IMR-90 (cell line): ENCODE data around the gene CSAD. TPM values are rescaled to one million over a fixed set of nuclear protein-coding genes. Genes with fewer than 3 reads are reported as not detected.
"Not testable (repeated sequence)": the region's sequence is repeated elsewhere in the genome, so short reads cannot be mapped to it uniquely, and the experiment has no call there.

Experiments used
- ATAC-seq: fragments of 200-7000 bp; cut with Tn5 transposase; 2 replicates; pipeline ENCODE4 v1.9.1; 2020; ENCODE audit warnings: low read depth, mild to moderate bottlenecking, moderate library complexity
- BruUV-seq: library from RNA; stranded (reverse); fragments of 400-500 nt; replicated peaks from 2 replicates; lab custom pipeline; 2021; lab: Mats Ljungman, UMichigan
- CTCF ChIA-PET: fragments of 300-600 bp; formaldehyde crosslinking; extraction: SDS; loops from one replicate; lab custom pipeline; 2021; ENCODE audit warnings: antibody characterized with exemption; lab: Yijun Ruan, JAX
- POLR2A ChIA-PET: fragments of 300-600 bp; sonication (Branson Sonifier 250); formaldehyde crosslinking; loops from one replicate; lab custom pipeline; 2022; ENCODE audit warnings: antibody characterized with exemption; ENCODE audit not compliant: unreplicated experiment; lab: Charles Lee
- DNase-seq: peaks from one replicate; pipeline ENCODE4 v3.0.0; 2013
- H2AFZ ChIP-seq: replicated peaks from 2 replicates; pipeline ENCODE3; 2013; ENCODE audit warnings: low read length, mild to moderate bottlenecking; ENCODE audit not compliant: poor library complexity
- H2AK5ac ChIP-seq: 2 replicates; pipeline ENCODE4 v1.6.1; 2013; ENCODE audit warnings: low read depth, low read length, inconsistent platforms
- H2AK9ac ChIP-seq: replicated peaks from 2 replicates; pipeline ENCODE3; 2013; ENCODE audit warnings: mild to moderate bottlenecking, low read depth, low read length, moderate library complexity; ENCODE audit not compliant: poor library complexity
- H2BK120ac ChIP-seq: 2 replicates; pipeline ENCODE4 v1.6.1; 2013; ENCODE audit warnings: low read depth, low read length, inconsistent platforms
- H2BK15ac ChIP-seq: 3 replicates; pipeline ENCODE4 v1.6.1; 2013; ENCODE audit warnings: low read depth, low read length, inconsistent platforms
- H2BK20ac ChIP-seq: 2 replicates; pipeline ENCODE4 v1.6.1; 2013; ENCODE audit warnings: low read depth, mild to moderate bottlenecking, inconsistent platforms, low read length, moderate library complexity
- H2BK5ac ChIP-seq: 2 replicates; pipeline ENCODE4 v1.6.1; 2013; ENCODE audit warnings: mild to moderate bottlenecking, low read depth, low read length, inconsistent platforms; ENCODE audit not compliant: poor library complexity, severe bottlenecking
- H3K14ac ChIP-seq: replicated peaks from 2 replicates; pipeline ENCODE4 v1.6.1; 2013; ENCODE audit warnings: low read depth, low read length, inconsistent platforms
- H3K18ac ChIP-seq: 2 replicates; pipeline ENCODE4 v1.6.1; 2013; ENCODE audit warnings: low read depth, low read length, control low read depth
- H3K23ac ChIP-seq: 2 replicates; pipeline ENCODE4 v1.6.1; 2013; ENCODE audit warnings: low read depth, low read length, inconsistent platforms
- H3K27ac ChIP-seq: 2 replicates; pipeline ENCODE4 v1.5.1; 2013; ENCODE audit warnings: mild to moderate bottlenecking, control low read depth, low read length; ENCODE audit not compliant: insufficient read depth
- H3K27me3 ChIP-seq: 2 replicates; pipeline ENCODE4 v1.6.1; 2013; ENCODE audit warnings: low read length; ENCODE audit not compliant: control insufficient read depth, insufficient read depth
- H3K36me3 ChIP-seq: 2 replicates; pipeline ENCODE4 v1.6.1; 2013; ENCODE audit warnings: low read length, mixed read lengths; ENCODE audit not compliant: control insufficient read depth, insufficient read depth
- H3K4ac ChIP-seq: 2 replicates; pipeline ENCODE4 v1.6.1; 2013; ENCODE audit warnings: low read depth, low read length, inconsistent platforms
- H3K4me1 ChIP-seq: 2 replicates; pipeline ENCODE4 v1.6.1; 2013; ENCODE audit warnings: low read length, mixed read lengths; ENCODE audit not compliant: control insufficient read depth, insufficient read depth
- H3K4me2 ChIP-seq: 2 replicates; pipeline ENCODE4 v1.6.1; 2013; ENCODE audit warnings: low read depth, mild to moderate bottlenecking, control low read depth, low read length, moderate library complexity
- H3K4me3 ChIP-seq: 2 replicates; pipeline ENCODE4 v1.5.1; 2013; ENCODE audit warnings: low read depth, mild to moderate bottlenecking, control low read depth, low read length, moderate library complexity; ENCODE audit not compliant: insufficient read depth
- H3K56ac ChIP-seq: 2 replicates; pipeline ENCODE4 v1.6.1; 2013; ENCODE audit warnings: low read length, inconsistent platforms; ENCODE audit not compliant: insufficient read depth; ENCODE audit errors: extremely low read depth
- H3K79me1 ChIP-seq, 2 experiments: 2 replicates each; pipeline ENCODE4 v1.6.1; 2013; ENCODE audit warnings: low read length in 2 of 2, inconsistent platforms in 1 of 2, low read depth in 1 of 2
- H3K9ac ChIP-seq: 2 replicates; pipeline ENCODE4 v1.6.1; 2013; ENCODE audit warnings: low read depth, low read length, control low read depth
- H3K9me1 ChIP-seq: 2 replicates; pipeline ENCODE4 v1.6.1; 2013; ENCODE audit warnings: low read length, inconsistent platforms; ENCODE audit not compliant: insufficient read depth
- H3K9me3 ChIP-seq: 2 replicates; pipeline ENCODE4 v1.6.1; 2013; ENCODE audit warnings: low read length; ENCODE audit not compliant: control insufficient read depth, insufficient read depth
- H4K20me1 ChIP-seq: 2 replicates; pipeline ENCODE4 v1.6.1; 2013; ENCODE audit warnings: low read length, inconsistent platforms; ENCODE audit not compliant: insufficient read depth
- H4K5ac ChIP-seq: 2 replicates; pipeline ENCODE4 v1.6.1; 2013; ENCODE audit warnings: mild to moderate bottlenecking, low read depth, low read length, control low read depth
- H4K8ac ChIP-seq, 2 experiments: 2 replicates each; pipeline ENCODE4 v1.6.1; 2013; ENCODE audit warnings: low read depth in 2 of 2, low read length in 2 of 2, control low read depth in 1 of 2, inconsistent platforms in 1 of 2
- H4K91ac ChIP-seq: 2 replicates; pipeline ENCODE4 v1.6.1; 2013; ENCODE audit warnings: low read depth, low read length, inconsistent platforms; ENCODE audit not compliant: insufficient read depth
- BHLHE40 ChIP-seq: fragments of 150-350 bp; IDR thresholded peaks from 2 replicates; pipeline ENCODE4 v1.6.1; 2016; ENCODE audit warnings: mild to moderate bottlenecking, low read depth, low read length
- WGBS, 2 experiments: methylation state at CpG; one replicate each; pipeline versions ENCODE4 v1.1.5 to v1.1.7; 2013; ENCODE audit warnings: missing lambda C conversion rate in 2 of 2; ENCODE audit not compliant: insufficient read length in 1 of 2; ENCODE audit errors: extremely low coverage in 2 of 2; 5-methylcytosine and 5-hydroxymethylcytosine counted together
- dilution Hi-C: fragments of 300-500 bp; cut with HindIII; formaldehyde crosslinking; loops from one replicate; pipeline ENCODE4 v1.14.3; 2018; ENCODE audit warnings: low sequenced_read_pairs; ENCODE audit not compliant: unreplicated experiment
- in situ Hi-C: fragments of 300-500 bp; cut with MboI; formaldehyde crosslinking; loops from 3 replicates; pipeline ENCODE4 v1.14.3; 2019; ENCODE audit warnings: low sequenced_read_pairs, inconsistent platforms, mixed read lengths
- intact Hi-C: fragments of 100-400 bp; cut with micrococcal nuclease; formaldehyde crosslinking; loops from 2 replicates; pipeline ENCODE4 v1.10.0; 2022
- polyA plus RNA-seq, 3 experiments: library from polyadenylated mRNA; depleted of rRNA; stranded (reverse); fragments of >200 nt; gene quantifications; 2 replicates each; pipeline ENCODE4 v1.2.3, GENCODE V29; 2012; ENCODE audit warnings: low replicate concordance in 1 of 3
- total RNA-seq: library from RNA; depleted of rRNA; stranded (reverse); fragments of >200 nt; gene quantifications from 2 replicates; pipeline ENCODE4 v1.2.3, GENCODE V29; 2012
- TF ChIP-seq, protein P1 (sequence below): fragments of 150-350 bp; IDR thresholded peaks from 2 replicates; pipeline ENCODE4 v1.6.1; 2016; ENCODE audit warnings: low read depth, mild to moderate bottlenecking, low read length, moderate library complexity, borderline replicate concordance

CSAD gene
- total and polyA plus RNA-seq, 2 of the 4 experiments (the other 2 are of a cell fraction), result 5.4 to 45.6 TPM

DNA sequence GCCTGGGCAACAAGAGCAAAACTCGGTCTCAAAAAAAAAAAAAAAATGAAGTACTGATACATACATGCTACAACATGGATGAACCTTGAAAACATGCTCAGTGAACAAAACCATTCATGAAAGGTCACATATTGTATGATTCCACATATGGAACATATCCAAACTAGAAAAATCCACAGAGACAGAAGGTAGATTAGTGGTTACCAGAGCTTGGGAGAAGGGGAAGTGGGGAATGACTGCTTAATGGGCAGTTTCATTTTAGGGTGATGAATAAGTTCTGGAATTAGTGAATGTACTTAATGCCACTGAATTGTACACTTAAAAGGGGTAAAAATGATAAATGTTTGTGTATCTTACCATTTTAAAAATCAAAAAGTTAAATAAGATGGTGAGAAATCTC is 23.6 kb upstream of the CSAD start:
- BruUV-seq, result no TSS peak

DNA sequence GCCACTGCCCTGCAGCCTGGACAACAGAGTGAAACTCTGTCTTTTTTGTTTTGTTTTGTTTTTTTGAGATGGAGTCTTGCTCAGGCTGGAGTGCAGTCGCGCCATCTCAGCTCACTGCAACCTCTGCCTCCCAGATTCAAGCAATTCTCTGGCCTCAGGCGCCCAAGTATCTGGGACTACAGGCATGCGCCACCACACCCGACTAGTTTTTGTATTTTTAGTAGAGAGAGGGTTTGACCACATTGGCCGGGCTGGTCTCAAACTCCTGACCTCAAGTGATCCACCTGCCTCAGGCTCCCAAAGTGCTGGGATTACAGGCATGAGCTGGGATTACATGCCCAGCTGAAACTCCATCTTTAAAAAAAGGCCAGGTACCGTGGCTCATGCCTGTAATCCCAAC is 21.6 kb upstream of the CSAD start:
- H3K27me3 ChIP-seq, intact Hi-C loops, ATAC-seq, H4K20me1 ChIP-seq, H2BK15ac ChIP-seq, H3K36me3 ChIP-seq, H4K5ac ChIP-seq, H3K4ac ChIP-seq, H2AFZ ChIP-seq, H2AK9ac ChIP-seq, H3K9me3 ChIP-seq, H2AK5ac ChIP-seq, H3K4me1 ChIP-seq, in situ Hi-C loops, H4K91ac ChIP-seq, H3K79me1 ChIP-seq, H3K18ac ChIP-seq, POLR2A ChIA-PET, H3K4me3 ChIP-seq, H3K27ac ChIP-seq, dilution Hi-C loops, BruUV-seq, H2BK120ac ChIP-seq, H3K14ac ChIP-seq, H2BK20ac ChIP-seq, H2BK5ac ChIP-seq, CTCF ChIA-PET, H3K4me2 ChIP-seq, DNase-seq, H3K9ac ChIP-seq, H4K8ac ChIP-seq, H3K56ac ChIP-seq, H3K23ac ChIP-seq: not testable (repeated sequence)
- 60% methylated on average over 1 of the region's 7 CpGs; no CpG with 5 or more reads in 1 of the 2 experiments for WGBS, 2 experiments
- H3K9me1 ChIP-seq, result peaks cover 16% of the 10 kb centered on the region

More for the DNA sequence above, 23.6 kb upstream of the CSAD start:
- no peak overlapping the region for H3K4ac ChIP-seq
- H3K23ac ChIP-seq, result no peak overlapping the region
- H3K9ac ChIP-seq, result no peak overlapping the region
- no peak overlapping the region for H2BK120ac ChIP-seq
- H2AFZ ChIP-seq, result no peak overlapping the region
- no peak overlapping the region for H3K27ac ChIP-seq
- no peak overlapping the region for H2BK20ac ChIP-seq
- H3K14ac ChIP-seq, result no peak overlapping the region
- peaks cover 23% of the 10 kb centered on the region for H3K9me1 ChIP-seq
- H2BK5ac ChIP-seq, result no peak overlapping the region
- ATAC-seq, result no peak
- no peaks in the 10 kb centered on the region for H4K20me1 ChIP-seq
- POLR2A ChIA-PET, result no interaction called here
- H2AK9ac ChIP-seq, result no peak overlapping the region
- dilution Hi-C loops (no loop called here), in situ Hi-C loops (no loop called here), intact Hi-C loops (no loop called here)
- TF ChIP-seq BHLHE40, result no peak
- TF ChIP-seq, protein P1, sequence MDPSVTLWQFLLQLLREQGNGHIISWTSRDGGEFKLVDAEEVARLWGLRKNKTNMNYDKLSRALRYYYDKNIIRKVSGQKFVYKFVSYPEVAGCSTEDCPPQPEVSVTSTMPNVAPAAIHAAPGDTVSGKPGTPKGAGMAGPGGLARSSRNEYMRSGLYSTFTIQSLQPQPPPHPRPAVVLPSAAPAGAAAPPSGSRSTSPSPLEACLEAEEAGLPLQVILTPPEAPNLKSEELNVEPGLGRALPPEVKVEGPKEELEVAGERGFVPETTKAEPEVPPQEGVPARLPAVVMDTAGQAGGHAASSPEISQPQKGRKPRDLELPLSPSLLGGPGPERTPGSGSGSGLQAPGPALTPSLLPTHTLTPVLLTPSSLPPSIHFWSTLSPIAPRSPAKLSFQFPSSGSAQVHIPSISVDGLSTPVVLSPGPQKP, result no peak
- H3K18ac ChIP-seq, result no peak overlapping the region
- no peaks in the 10 kb centered on the region for H3K79me1 ChIP-seq
- no peak overlapping the region for H3K56ac ChIP-seq
- no peak overlapping the region for H4K91ac ChIP-seq
- H3K4me1 ChIP-seq, result peaks cover 8% of the 10 kb centered on the region
- CTCF ChIA-PET, result no interaction called here
- no peaks in the 10 kb centered on the region for H3K27me3 ChIP-seq
- no peak for DNase-seq
- H3K9me3 ChIP-seq, result no peaks in the 10 kb centered on the region
- no peak overlapping the region for H4K8ac ChIP-seq
- no CpG with 5 or more reads among the region's 1 CpG for WGBS, 2 experiments
- H2AK5ac ChIP-seq, result no peak overlapping the region
- H2BK15ac ChIP-seq, result no peak overlapping the region
- H3K4me2 ChIP-seq, result no peak overlapping the region
- no peak overlapping the region for H4K5ac ChIP-seq
- 0 out of 2 replicates have a peak, but pooled peaks cover 2% of the 10 kb centered on the region for H3K36me3 ChIP-seq
- no peak overlapping the region for H3K4me3 ChIP-seq
